Central memory CD4-positive, alpha-beta T cell (primary cell): ENCODE measurements around the gene SKIL.

ENCODE experiments used
- DNase-seq: peaks from one replicate; pipeline ENCODE4 v3.0.0; 2022

Gene SKIL

DNA sequence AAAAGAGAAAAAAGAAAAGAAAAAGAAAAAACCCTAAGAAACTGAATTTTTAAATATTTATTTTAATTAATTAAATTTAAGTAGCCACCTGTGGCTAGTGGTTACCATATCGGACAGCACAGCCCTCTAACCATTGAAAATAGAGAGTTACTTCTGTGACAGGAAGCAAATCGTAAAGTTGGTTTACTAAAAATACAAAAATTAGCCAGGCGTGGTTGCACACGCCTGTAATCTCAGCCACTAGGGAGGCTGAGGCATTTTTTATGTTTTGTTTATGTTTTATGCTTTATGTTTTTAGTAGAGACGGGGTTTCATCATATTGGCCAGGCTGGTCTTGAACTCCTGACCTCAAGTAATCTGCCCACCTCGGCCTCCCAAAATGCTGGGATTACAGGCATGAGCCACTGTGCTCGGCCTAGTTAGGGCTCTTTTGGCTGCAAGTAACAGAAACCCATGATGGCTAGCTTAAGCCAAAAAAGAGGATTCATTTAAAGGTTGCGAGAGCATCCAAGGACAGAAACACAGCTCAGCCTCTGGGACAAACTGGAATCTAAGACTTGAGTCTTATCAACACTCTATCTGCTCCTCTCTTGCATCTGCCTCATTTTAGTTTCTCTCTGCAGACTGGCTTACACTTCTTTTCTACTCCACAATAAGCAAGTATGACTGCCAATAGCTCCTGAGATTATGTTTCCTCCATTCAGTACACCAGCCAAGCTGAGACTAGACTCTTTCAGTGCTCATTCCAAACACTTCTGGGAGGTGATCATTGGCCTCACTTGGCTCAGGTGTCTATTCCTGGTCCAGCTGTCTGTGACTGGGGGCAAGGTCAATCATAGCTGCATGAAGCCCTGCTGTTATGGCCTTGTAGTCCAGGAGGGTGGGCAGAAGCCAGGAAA is 6.8 kb upstream of the SKIL start:
- no peak for DNase-seq

GRCh38 chr3:170352936-170353335 is 4.6 kb upstream of the SKIL start:
- peak; percentile 19 for DNase-seq

DNA sequence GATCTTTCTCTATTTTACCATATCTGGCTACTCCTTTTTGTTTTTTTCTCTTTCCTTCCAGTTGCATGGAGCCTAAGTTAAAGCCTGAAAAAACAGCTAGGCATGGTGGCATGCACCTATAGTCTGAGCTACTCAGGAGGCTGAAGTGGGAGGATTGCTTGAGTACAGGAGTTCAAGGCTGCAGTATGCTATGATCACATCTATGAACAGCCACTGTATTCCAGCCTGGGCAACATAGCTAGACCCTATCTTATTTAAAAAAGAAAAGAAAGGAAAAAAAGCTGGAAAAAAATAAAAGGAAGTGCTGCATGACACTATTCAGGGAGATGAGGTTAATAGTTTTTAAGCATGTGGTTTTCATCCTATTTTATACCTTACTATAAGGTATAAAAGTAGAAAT is 4.0 kb upstream of the SKIL start:
- no peak for DNase-seq

GRCh38 chr3:170354760-170355159 is 2.8 kb upstream of the SKIL start:
- DNase-seq: no peak

GRCh38 chr3:170355738-170356595 is 1.5 kb upstream of the SKIL start:
- no peak for DNase-seq

- no peak for DNase-seq
Observed at GRCh38 chr3:170356596-170357175, 829 bp upstream of the SKIL start.

GRCh38 chr3:170358042-170359010 is 811 bp downstream of the SKIL start:
- DNase-seq: peak; percentile 70

GRCh38 chr3:170359178-170359704 is 1.7 kb downstream of the SKIL start:
- DNase-seq: no peak

- DNase-seq: no peak
Observed at GRCh38 chr3:170360466-170360865, 3.0 kb downstream of the SKIL start.

GRCh38 chr3:170360916-170361315 is 3.4 kb downstream of the SKIL start:
- DNase-seq: no peak

DNA sequence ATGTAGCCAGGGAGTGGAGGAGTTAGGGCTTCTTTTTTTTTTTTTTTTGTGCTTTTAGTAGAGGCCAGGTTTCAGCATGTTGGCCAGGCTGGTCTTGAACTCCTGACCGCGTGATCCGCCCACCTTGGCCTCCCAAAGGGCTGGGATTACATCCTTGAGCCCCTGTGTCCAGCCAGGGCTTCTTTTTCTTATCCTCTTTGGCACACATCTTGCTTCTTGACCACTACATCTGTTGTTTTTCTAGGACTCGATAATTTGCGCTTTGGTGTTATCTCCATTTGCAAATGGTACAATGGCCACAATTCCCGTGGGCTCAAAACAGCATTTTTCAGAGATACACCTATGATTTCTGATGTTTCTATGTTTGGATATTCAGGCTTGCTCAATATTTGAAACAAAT is 4.2 kb downstream of the SKIL start:
- DNase-seq: no peak

DNA sequence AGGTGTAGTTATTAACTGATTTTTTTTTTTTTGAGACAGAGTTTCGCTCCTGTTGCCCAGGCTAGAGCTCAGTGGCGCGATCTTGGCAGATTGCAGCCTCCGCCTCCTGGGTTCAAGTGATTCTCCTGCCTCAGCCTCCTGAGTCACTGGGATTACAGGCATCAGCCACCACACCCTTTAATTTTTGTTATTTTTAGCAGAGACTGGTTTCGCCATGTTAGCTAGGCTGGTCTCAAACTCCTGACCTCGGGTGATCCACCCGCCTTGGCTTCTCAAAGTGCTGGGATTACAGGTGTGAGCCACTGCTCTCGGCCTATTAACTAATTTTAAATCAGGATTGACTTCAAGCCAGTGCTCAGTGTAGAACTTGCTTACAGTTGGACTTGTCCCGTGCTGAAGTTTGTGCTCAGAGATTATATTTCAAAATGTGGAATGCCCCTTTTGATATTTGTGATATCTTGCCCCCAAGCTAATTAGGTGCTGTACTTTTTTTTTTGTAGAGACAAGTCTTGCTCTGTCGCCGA is 6.0 kb downstream of the SKIL start:
- DNase-seq: no peak

DNA sequence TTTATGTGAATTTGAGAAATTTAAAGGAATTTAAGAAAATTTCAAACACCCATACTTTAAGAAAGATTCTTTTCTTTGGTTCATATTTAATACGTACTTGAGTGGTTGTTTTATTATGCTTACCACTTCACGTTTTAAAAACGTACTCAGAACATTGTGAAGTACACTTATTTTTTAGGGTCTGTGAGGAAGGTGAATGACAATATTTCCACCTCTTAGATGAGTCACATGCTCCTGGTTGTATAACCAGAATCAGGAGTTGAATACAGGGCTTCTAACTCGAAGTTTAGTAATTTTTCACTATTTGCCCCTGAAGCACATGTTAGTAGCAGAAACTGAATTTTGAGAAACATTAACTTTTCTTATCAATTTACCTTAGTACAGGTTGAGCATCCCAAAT is 7.5 kb downstream of the SKIL start:
- no peak for DNase-seq

GRCh38 chr3:170367797-170368196 is 10.3 kb downstream of the SKIL start:
- DNase-seq: no peak

- no peak for DNase-seq
Observed at GRCh38 chr3:170368921-170369320, 11.4 kb downstream of the SKIL start.

DNA sequence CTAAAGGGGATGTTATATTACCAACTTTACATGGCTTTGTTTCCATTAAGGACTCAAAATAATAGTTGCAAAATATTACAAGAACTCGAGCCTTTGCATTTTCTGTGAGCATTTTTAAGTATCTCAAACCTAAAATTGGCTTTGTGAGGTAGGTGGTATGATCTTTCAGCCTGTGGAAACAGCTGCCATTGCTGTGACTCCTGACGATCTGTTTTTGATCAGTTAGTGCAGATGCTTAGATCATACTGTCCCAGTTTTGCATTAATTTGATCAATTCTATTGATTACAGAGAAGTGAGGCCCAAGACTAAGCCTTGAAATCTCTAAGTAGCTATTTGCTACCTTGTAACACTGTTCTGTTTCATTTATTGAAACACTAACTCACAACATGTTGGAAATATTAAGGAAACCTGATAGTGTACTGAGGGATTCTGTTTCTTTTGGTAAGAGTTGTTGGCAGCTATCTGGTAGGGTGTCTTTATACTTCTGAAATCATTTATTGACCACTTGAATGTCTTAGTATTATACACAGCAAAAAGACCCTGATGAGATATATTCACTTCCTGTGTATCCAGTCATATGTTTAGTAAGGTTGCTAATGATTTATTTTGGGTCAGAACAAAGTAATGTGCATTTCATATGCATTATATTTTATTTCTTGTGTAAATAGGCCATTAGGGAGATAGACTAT is 14.8 kb downstream of the SKIL start:
- DNase-seq: no peak

- DNase-seq: no peak
Observed at GRCh38 chr3:170383567-170383966, 26.1 kb downstream of the SKIL start.

DNA sequence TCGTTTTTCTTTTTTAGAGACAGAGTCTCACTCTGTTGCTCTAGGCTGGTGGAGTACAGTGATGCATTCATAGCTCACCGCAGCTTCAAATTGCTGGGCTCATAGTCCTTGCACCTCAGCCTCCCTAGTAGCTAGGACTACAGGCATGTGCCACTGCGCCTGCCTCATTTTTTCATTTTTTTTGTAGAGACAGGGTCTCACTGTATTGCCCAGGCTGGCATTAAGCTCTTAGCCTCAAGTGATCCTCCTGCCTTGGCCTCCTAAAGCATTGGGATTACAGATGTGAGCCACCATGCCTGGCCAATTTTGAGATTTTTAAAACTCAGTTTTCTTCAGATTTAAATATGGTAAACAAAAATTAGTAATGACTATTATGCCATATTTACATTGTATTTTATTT is 29.0 kb downstream of the SKIL start:
- no peak for DNase-seq

- no peak for DNase-seq
Observed at GRCh38 chr3:170387950-170388349, 30.4 kb downstream of the SKIL start.

DNA sequence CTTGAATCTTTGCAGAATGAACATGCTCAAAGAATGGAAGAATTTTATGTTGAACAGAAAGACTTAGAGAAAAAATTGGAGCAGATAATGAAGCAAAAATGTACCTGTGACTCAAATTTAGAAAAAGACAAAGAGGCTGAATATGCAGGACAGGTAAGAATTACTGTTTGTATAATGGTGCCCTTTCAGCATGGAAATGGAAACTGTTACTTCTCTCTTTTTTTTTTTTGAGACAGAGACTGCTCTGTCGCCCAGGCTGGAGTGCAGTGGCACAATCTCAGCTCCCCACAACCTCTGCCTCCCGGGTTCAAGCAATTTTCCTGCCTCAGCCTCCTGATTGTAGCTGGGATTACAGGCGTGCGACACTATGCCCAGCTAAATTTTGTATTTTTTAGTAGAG is 33.6 kb downstream of the SKIL start:
- no peak for DNase-seq

DNA sequence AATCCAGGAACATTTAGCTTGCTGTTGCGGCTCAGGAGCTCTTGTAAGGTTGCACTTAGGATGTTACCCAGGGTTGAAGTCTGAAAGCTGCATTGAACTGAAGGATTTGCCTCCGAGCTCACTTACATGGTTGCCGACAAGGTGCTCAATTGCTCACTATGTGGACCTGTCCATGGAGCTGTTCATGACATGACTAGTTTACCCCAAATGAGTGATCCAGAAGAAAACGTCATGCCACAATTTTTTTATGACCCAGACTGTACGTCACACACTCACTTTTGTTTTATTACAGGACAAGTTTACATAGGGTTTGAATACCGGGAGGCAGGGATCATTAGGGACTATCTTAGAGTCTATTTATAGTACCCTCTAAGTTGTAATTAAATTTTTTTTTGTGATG is 40.2 kb downstream of the SKIL start:
- no peak for DNase-seq
